SK-N-SH treated with all-trans-retinoic acid at 6 μM for 48 hours (cell line): Measurements from ENCODE around the gene APEH.
A peak's percentile ranks its signal among the peaks of the same experiment; 100 is the strongest.

Experiments
- ATAC-seq: fragments of 200-7000 bp; cut with Tn5 transposase; 3 replicates; pipeline ENCODE4 v1.9.1; 2020; ENCODE audit warnings: mild to moderate bottlenecking, moderate library complexity
- ARNTL ChIP-seq: fragments of 450-650 bp; formaldehyde crosslinking; IDR thresholded peaks from 2 replicates; pipeline ENCODE4 v1.5.0; 2020; ENCODE audit warnings: low read depth, mild to moderate bottlenecking, moderate library complexity, borderline replicate concordance
- BACH2 ChIP-seq: fragments of 250-450 bp; sonication (Bioruptor Pico); IDR thresholded peaks from 2 replicates; pipeline ENCODE4 v1.9.0; 2021; ENCODE audit warnings: mild to moderate bottlenecking, borderline replicate concordance
- CSDC2 ChIP-seq: fragments of 250-450 bp; sonication (Bioruptor Pico); IDR thresholded peaks from 2 replicates; pipeline ENCODE4 v1.5.0; 2020; ENCODE audit warnings: mild to moderate bottlenecking, moderate library complexity
- CSRNP3 ChIP-seq: fragments of 250-450 bp; sonication (Bioruptor Pico); IDR thresholded peaks from 2 replicates; pipeline ENCODE4 v1.5.1; 2021; ENCODE audit warnings: mild to moderate bottlenecking, moderate library complexity
- ESRRG ChIP-seq: fragments of 250-450 bp; sonication (Bioruptor Pico); IDR thresholded peaks from 2 replicates; pipeline ENCODE4 v1.6.1; 2021; ENCODE audit warnings: mild to moderate bottlenecking
- GLIS3 ChIP-seq: fragments of 250-450 bp; sonication (Bioruptor Pico); IDR thresholded peaks from 2 replicates; pipeline ENCODE4 v1.5.0; 2020; ENCODE audit warnings: mild to moderate bottlenecking, moderate library complexity
- ISL1 ChIP-seq: fragments of 250-450 bp; sonication (Bioruptor Pico); IDR thresholded peaks from 2 replicates; pipeline ENCODE4 v2.1.2; 2022; ENCODE audit warnings: mild to moderate bottlenecking, moderate library complexity
- OSR1 ChIP-seq: fragments of 250-450 bp; sonication (Bioruptor Pico); IDR thresholded peaks from 2 replicates; pipeline ENCODE4 v1.8.0; 2022; ENCODE audit warnings: moderate library complexity, mild to moderate bottlenecking, inconsistent platforms
- PATZ1 ChIP-seq: fragments of 250-450 bp; sonication (Bioruptor Pico); IDR thresholded peaks from 2 replicates; pipeline ENCODE4 v1.8.0; 2020; ENCODE audit warnings: mild to moderate bottlenecking, moderate library complexity, borderline replicate concordance
- POU6F1 ChIP-seq: fragments of 250-450 bp; sonication (Bioruptor Pico); IDR thresholded peaks from 2 replicates; pipeline ENCODE4 v1.8.0; 2021; ENCODE audit warnings: low read depth, mild to moderate bottlenecking, moderate library complexity, borderline replicate concordance
- PPARA ChIP-seq: fragments of 250-450 bp; sonication (Bioruptor Pico); IDR thresholded peaks from 2 replicates; pipeline ENCODE4 v1.5.0; 2020; ENCODE audit warnings: mild to moderate bottlenecking, borderline replicate concordance
- RARB ChIP-seq: fragments of 250-450 bp; sonication (Bioruptor Pico); IDR thresholded peaks from 2 replicates; pipeline ENCODE4 v1.8.0; 2021; ENCODE audit warnings: mild to moderate bottlenecking, moderate library complexity
- SNAI2 ChIP-seq: fragments of 250-450 bp; sonication (Bioruptor Pico); IDR thresholded peaks from 2 replicates; pipeline ENCODE4 v1.5.0; 2020; ENCODE audit warnings: mild to moderate bottlenecking, moderate library complexity
- TCF4 ChIP-seq: fragments of 250-450 bp; sonication (Bioruptor Pico); IDR thresholded peaks from 2 replicates; pipeline ENCODE4 v1.8.0; 2021; ENCODE audit warnings: mild to moderate bottlenecking, moderate library complexity, borderline replicate concordance
- TOX ChIP-seq: fragments of 250-450 bp; sonication (Bioruptor Pico); IDR thresholded peaks from 2 replicates; pipeline ENCODE4 v1.8.0; 2021; ENCODE audit warnings: mild to moderate bottlenecking, moderate library complexity, borderline replicate concordance
- ZC3H10 ChIP-seq: fragments of 250-450 bp; sonication (Bioruptor Pico); IDR thresholded peaks from 2 replicates; pipeline ENCODE4 v1.5.1; 2021; ENCODE audit warnings: mild to moderate bottlenecking, moderate library complexity
- ZFP3 ChIP-seq: fragments of 250-450 bp; sonication (Bioruptor Pico); IDR thresholded peaks from 2 replicates; pipeline ENCODE4 v1.5.0; 2020; ENCODE audit warnings: mild to moderate bottlenecking, moderate library complexity
- ZNF565 ChIP-seq: fragments of 450-650 bp; formaldehyde crosslinking; conservative IDR thresholded peaks from 2 replicates; pipeline ENCODE4 v1.5.0; 2020; ENCODE audit warnings: low read depth, mild to moderate bottlenecking, moderate library complexity
- ZNF70 ChIP-seq: fragments of 450-650 bp; formaldehyde crosslinking; IDR thresholded peaks from 2 replicates; pipeline ENCODE4 v1.5.0; 2020; ENCODE audit warnings: mild to moderate bottlenecking, moderate library complexity
- ZNF8 ChIP-seq: fragments of 450-650 bp; formaldehyde crosslinking; IDR thresholded peaks from 2 replicates; pipeline ENCODE4 v1.5.0; 2020; ENCODE audit warnings: mild to moderate bottlenecking, moderate library complexity

The APEH gene

GRCh38 chr3:49718858-49719213 is 44.7 kb downstream of the APEH start:
- ATAC-seq, result no peak
- TF ChIP-seq POU6F1 (no peak), OSR1 (CRISPR knock-in tag) (no peak), ESRRG (CRISPR knock-in tag) (no peak), PPARA (no peak), ZNF8 (no peak), TOX (CRISPR knock-in tag) (no peak), GLIS3 (no peak), SNAI2 (CRISPR knock-in tag) (no peak)

- no peak for TF ChIP-seq ISL1 (CRISPR knock-in tag)
- no peak for TF ChIP-seq BACH2 (CRISPR knock-in tag)
- 0 out of 2 replicates have a peak, but pooled peaks have one; percentile 20 for TF ChIP-seq TOX (CRISPR knock-in tag)
- TF ChIP-seq ESRRG (CRISPR knock-in tag), result no peak
- TF ChIP-seq TCF4 (CRISPR knock-in tag), result no peak; the same call in 1 of the 2 replicates
- TF ChIP-seq ZC3H10 (CRISPR knock-in tag), result no peak
- no peak for TF ChIP-seq ZFP3 (CRISPR knock-in tag)
- no peak for TF ChIP-seq ARNTL
- TF ChIP-seq GLIS3, result 0 out of 2 replicates have a peak, but pooled peaks have one; percentile 20
- TF ChIP-seq ZNF70, result peak; percentile 47; the same call in 1 of the 2 replicates
- TF ChIP-seq CSDC2 (CRISPR knock-in tag), result no peak
- no peak for TF ChIP-seq ZNF8
- no peak for TF ChIP-seq RARB (CRISPR knock-in tag)
These were observed 45.2 kb downstream of the APEH start, which contains the start of gene AMIGO3 for GRCh38 chr3:49719214-49719884. TSS of gene AMIGO3 (minus strand) at chr3:49719684. CDS start at chr3:49719465, 219 bp downstream.

GRCh38 chr3:49720855-49721595 is 46.9 kb downstream of the APEH start:
- no peak for TF ChIP-seq SNAI2 (CRISPR knock-in tag)
- no peak for TF ChIP-seq ISL1 (CRISPR knock-in tag)
- TF ChIP-seq PATZ1 (CRISPR knock-in tag), result no peak
- TF ChIP-seq PPARA, result no peak
- no peak for TF ChIP-seq TCF4 (CRISPR knock-in tag)
- TF ChIP-seq CSDC2 (CRISPR knock-in tag), result no peak
- no peak for TF ChIP-seq CSRNP3 (CRISPR knock-in tag)
- no peak for TF ChIP-seq BACH2 (CRISPR knock-in tag)
- TF ChIP-seq TOX (CRISPR knock-in tag), result no peak
- TF ChIP-seq OSR1 (CRISPR knock-in tag), result no peak
- no peak for ATAC-seq

More at GRCh38 chr3:49719214-49719884, 45.2 kb downstream of the APEH start, which contains the start of gene AMIGO3:
- peak; percentile 78 for ATAC-seq

GRCh38 chr3:49721596-49721895 is 47.4 kb downstream of the APEH start:
- TF ChIP-seq ZFP3 (CRISPR knock-in tag) (no peak), GLIS3 (no peak), CSDC2 (CRISPR knock-in tag) (no peak), OSR1 (CRISPR knock-in tag) (no peak), ZC3H10 (CRISPR knock-in tag) (no peak), SNAI2 (CRISPR knock-in tag) (no peak), ESRRG (CRISPR knock-in tag) (no peak), TOX (CRISPR knock-in tag) (no peak), TCF4 (CRISPR knock-in tag) (no peak), ZNF565 (CRISPR knock-in tag) (no peak), ZNF70 (no peak)
- ATAC-seq, result no peak
